ENCODE measurements around the gene OR51I2. TPM values are rescaled to one million over a fixed set of nuclear protein-coding genes. Genes with fewer than 3 reads are reported as not detected.

The OR51I2 gene, protein sequence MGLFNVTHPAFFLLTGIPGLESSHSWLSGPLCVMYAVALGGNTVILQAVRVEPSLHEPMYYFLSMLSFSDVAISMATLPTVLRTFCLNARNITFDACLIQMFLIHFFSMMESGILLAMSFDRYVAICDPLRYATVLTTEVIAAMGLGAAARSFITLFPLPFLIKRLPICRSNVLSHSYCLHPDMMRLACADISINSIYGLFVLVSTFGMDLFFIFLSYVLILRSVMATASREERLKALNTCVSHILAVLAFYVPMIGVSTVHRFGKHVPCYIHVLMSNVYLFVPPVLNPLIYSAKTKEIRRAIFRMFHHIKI
- total RNA-seq, result not detected
- not detected for total RNA-seq (2013)

DNA sequence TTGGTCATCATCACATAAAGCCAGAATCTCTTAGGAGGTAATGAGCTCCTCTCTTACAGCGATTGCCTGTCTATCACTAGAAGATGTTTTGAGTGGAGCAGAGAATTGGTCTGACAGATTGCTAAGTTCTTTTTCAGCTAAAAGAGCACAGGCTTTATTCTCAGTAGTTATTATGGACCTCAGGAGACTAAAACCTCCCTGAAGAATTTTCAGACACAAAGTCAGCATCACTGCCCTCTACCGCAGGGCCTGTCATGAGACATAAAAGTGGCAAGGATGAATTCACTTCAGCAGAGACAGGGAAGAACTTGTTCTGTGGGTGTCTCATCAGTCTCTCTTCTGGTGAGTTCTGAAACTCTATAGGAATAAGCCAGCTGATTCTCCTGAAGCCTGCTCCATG lies at the start of gene OR51I2:
OR51I2 (plus strand) TSS at position 301 of the 400 bp plus-strand sequence. CDS start 4,166 bp downstream, outside the sequence.
- no peaks in the 10 kb centered on the region for H3K9me3 Mint-ChIP-seq
- no peak for TF ChIP-seq CTCF (IDR thresholded peaks at IDR 0.05)
- H3K36me3 Mint-ChIP-seq, result no peaks in the 10 kb centered on the region
- intact Hi-C loops (cut with micrococcal nuclease), result no loop called here
- 100% methylated on average over 2 of the region's 2 CpGs for WGBS (ENCODE audit: insufficient coverage)
- no peaks in the 10 kb centered on the region for H3K27me3 ChIP-seq (ENCODE audit: control insufficient read depth, insufficient read depth, low read length)
- no peak within 1 kb of the TSS for H3K4me3 Mint-ChIP-seq
- ATAC-seq (no peak), DNase-seq (no peak)
- peaks cover 0 to 6% of the 10 kb centered on the region in 2 donors for H3K27me3 Mint-ChIP-seq (ENCODE audit: low read depth in 2 of 2)
- H3K27ac Mint-ChIP-seq, result no peak within 1 kb of the TSS
- no peak within 1 kb of the TSS for H3K27ac ChIP-seq (ENCODE audit: low read length)
- H3K9me3 ChIP-seq (ENCODE audit: control insufficient read depth, insufficient read depth, low read length), result no peaks in the 10 kb centered on the region
- no peaks in the 10 kb centered on the region for H3K4me1 ChIP-seq (ENCODE audit: control insufficient read depth, insufficient read depth, low read length)
- H3K4me3 ChIP-seq (ENCODE audit: low read length), result no peak within 1 kb of the TSS
- no peaks in the 10 kb centered on the region for H3K4me1 Mint-ChIP-seq
- no peaks in the 10 kb centered on the region for H3K36me3 ChIP-seq (ENCODE audit: control insufficient read depth, insufficient read depth, low read length)

- intact Hi-C loops (cut with micrococcal nuclease), result no loop called here
- no peak overlapping the region for H3K4me3 ChIP-seq (ENCODE audit: low read length)
- no peaks in the 10 kb centered on the region for H3K4me1 ChIP-seq (ENCODE audit: control insufficient read depth, insufficient read depth, low read length)
- ATAC-seq (no peak), DNase-seq (no peak)
- no peak overlapping the region for H3K27ac ChIP-seq (ENCODE audit: low read length)
- Mint-ChIP-seq H3K4me3 (no peak overlapping the region), H3K27ac (no peak overlapping the region), H3K9me3 (peaks cover 0 to 3% of the 10 kb centered on the region in 2 donors), H3K27me3 (ENCODE audit: low read depth in 2 of 2) (peaks cover 10 to 23% of the 10 kb centered on the region in 2 donors), H3K36me3 (no peaks in the 10 kb centered on the region), H3K4me1 (no peaks in the 10 kb centered on the region)
- no peaks in the 10 kb centered on the region for H3K9me3 ChIP-seq (ENCODE audit: control insufficient read depth, insufficient read depth, low read length)
- no peaks in the 10 kb centered on the region for H3K36me3 ChIP-seq (ENCODE audit: control insufficient read depth, insufficient read depth, low read length)
- H3K27me3 ChIP-seq (ENCODE audit: control insufficient read depth, insufficient read depth, low read length), result no peaks in the 10 kb centered on the region
- no peak for TF ChIP-seq CTCF (IDR thresholded peaks at IDR 0.05)
Observed at GRCh38 chr11:5405173-5405572, 44.0 kb upstream of the OR51I2 start.

DNA sequence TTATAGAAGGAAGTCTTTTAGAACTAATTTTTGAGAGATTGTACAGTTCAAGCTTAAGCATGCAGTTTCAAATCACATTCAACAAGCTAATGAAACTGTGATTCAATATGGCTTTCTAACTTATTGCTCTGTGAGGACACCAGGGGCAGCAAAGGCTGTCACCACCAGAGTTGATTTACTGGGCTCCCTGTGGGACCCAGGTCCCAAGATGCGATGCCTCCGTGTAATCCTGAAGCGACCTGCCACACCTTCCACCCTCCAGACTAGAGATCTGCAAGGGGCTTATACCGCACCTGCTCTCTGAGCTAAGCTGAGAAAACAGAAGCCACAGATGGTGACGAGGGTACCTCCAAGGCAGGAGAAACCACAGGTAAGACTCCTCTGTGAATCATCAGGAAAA lies 28.1 kb upstream of the OR51I2 start:
- H3K4me1 Mint-ChIP-seq, result no peaks in the 10 kb centered on the region

More for the DNA sequence above, 28.1 kb upstream of the OR51I2 start:
- no peak for TF ChIP-seq CTCF (IDR thresholded peaks at IDR 0.05)
- H3K27ac Mint-ChIP-seq, result no peak overlapping the region
- H3K9me3 Mint-ChIP-seq, result peaks cover 0 to 5% of the 10 kb centered on the region in 2 donors
- intact Hi-C loops (cut with micrococcal nuclease), result no loop called here
- H3K4me3 Mint-ChIP-seq, result no peak overlapping the region
- H3K4me3 ChIP-seq (ENCODE audit: low read length), result no peak overlapping the region
- no peak for DNase-seq
- no peak for ATAC-seq
- peaks cover 0 to 4% of the 10 kb centered on the region in 2 donors for H3K27me3 Mint-ChIP-seq (ENCODE audit: low read depth in 2 of 2)
- no peaks in the 10 kb centered on the region for H3K27me3 ChIP-seq (ENCODE audit: control insufficient read depth, insufficient read depth, low read length)
- H3K9me3 ChIP-seq (ENCODE audit: control insufficient read depth, insufficient read depth, low read length), result no peaks in the 10 kb centered on the region
- WGBS (ENCODE audit: insufficient coverage), result 79% methylated on average over 5 of the region's 5 CpGs
- H3K36me3 ChIP-seq (ENCODE audit: control insufficient read depth, insufficient read depth, low read length), result no peaks in the 10 kb centered on the region
- no peaks in the 10 kb centered on the region for H3K36me3 Mint-ChIP-seq
- H3K4me1 ChIP-seq (ENCODE audit: control insufficient read depth, insufficient read depth, low read length), result no peaks in the 10 kb centered on the region
- no peak overlapping the region for H3K27ac ChIP-seq (ENCODE audit: low read length)
